ENCODE measurements around the gene ZNF682. TPM values are rescaled to one million over a fixed set of nuclear protein-coding genes. Genes with fewer than 3 reads are reported as not detected.
"Not testable (repeated sequence)": the region's sequence is repeated elsewhere in the genome, so short reads cannot be mapped to it uniquely, and the experiment has no call there.

ZNF682 gene
- total RNA-seq, 2 donors from 2014 or later, result 7.9 to 12.8 TPM

DNA sequence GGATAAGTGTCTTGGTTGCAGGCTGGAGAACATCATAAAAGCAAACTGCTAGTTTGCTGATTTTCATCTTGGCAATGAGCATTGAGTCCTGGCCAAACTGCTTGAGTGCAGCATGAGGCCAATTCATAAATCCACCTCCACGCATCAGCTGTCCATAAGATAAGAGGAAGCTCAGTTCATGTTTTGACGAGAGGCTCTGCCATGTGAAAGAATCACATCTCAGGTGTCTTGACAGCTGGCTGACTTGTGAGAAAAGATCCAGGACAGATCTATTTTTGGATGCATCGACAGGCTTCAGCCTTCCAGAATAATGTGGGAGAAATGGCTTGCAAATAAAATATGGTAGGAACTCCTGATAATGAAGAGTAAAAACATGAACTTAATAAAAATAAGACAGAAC is 5.4 kb upstream of the ZNF682 start:
- Mint-ChIP-seq H3K27ac (no peak overlapping the region), H3K36me3 (peaks cover 0 to 11% of the 10 kb centered on the region in 2 donors), H3K9me3 (peaks cover 0 to 4% of the 10 kb centered on the region in 2 donors)
- DNase-seq (ENCODE audit: low spot score in 2 of 2) (no peak), ATAC-seq (no peak)

DNA sequence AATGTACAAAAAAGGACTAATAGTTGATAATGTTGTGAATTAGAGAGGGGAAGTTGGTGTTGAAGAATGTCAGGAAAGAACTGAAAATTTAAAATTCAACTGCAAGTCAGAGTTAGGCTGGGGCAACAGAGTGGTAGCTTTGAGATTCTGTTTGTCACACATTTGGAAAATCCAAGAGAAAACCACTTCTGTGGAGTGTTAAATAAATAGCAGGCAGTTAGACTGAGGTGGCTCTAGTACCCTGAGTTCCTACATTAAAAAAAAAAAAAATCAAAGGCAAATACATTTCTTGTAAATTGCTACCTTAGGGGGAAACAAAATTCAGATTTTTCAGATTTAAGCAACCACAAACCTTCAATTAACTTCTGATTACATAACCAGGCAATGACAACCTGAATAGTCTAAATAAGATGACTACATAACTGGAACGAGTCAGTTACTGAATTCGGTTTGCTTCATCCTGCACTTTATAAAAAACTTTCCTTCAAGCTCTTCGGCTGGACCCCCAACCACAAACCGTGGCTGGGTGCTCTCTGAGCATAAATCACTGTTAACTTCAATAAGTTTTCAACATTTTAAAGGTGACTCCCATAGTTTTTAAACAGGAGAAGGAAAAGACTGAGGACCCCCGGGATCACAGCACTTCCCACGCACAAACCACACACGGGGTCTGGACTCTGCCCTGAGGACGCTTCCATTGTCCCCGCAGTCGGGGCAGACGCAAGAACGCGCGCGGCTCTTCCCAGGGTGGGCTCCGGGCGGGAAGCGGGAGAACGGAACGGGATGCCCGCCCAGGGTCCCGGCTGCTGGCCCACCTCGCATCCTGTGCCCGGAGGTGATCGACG is 725 bp downstream of the ZNF682 start:
- H3K27ac Mint-ChIP-seq, result peak overlapping the region; percentile 88 to 93

DNA sequence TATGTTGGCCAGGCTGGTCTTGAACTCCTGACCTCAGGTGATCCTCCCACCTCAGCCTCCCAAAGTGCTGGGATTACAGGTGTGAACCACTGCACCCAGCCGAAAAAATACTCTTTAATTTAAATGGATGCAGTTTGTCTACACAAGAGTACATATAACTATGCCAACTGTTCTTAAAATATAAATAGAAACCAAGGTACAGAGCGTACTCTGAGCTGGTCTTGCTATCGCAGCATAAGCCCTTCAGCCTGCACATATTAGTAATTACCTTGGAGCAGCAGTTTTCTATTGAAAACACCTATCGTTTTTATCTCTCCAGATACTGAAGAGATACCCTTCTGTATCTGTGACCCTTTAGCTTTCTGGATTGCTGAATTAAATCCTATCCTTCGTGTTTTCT is 3.4 kb downstream of the ZNF682 start:
- Mint-ChIP-seq H3K27ac (no peak overlapping the region), H3K9me3 (no peaks in the 10 kb centered on the region), H3K36me3 (peaks cover 11 to 21% of the 10 kb centered on the region in 2 donors)
- DNase-seq (ENCODE audit: low spot score in 2 of 2) (no peak), ATAC-seq (no peak)

More for the DNA sequence above, 725 bp downstream of the ZNF682 start:
- peaks cover 8 to 11% of the 10 kb centered on the region in 2 donors for H3K36me3 Mint-ChIP-seq
- DNase-seq (ENCODE audit: low spot score in 2 of 2) (no peak), ATAC-seq (no peak)
- H3K9me3 Mint-ChIP-seq, result no peaks in the 10 kb centered on the region

DNA sequence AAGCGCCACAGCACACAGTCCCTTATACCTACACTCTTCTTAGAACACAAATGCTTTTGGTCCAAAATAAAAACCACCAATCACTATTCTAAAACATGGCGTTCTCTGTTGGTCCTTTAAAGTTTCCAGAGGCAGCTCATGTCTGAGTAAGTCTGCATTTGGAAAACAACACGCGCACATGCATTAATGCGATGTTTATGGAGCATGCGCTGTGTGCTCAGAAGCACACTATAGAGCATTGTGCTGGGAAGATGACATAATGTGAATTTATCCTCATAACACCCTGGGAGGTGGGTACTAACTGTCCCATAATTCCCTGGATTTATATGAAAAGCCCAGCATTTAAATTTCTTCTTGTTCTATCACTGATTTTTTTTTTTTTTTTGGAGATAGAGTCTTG is 10.7 kb downstream of the ZNF682 start:
- Mint-ChIP-seq H3K9me3 (no peaks in the 10 kb centered on the region), H3K36me3 (peaks cover 0 to 33% of the 10 kb centered on the region in 2 donors), H3K27ac (no peak overlapping the region)
- no peak for ATAC-seq
- DNase-seq (ENCODE audit: low spot score in 2 of 2), result no peak

DNA sequence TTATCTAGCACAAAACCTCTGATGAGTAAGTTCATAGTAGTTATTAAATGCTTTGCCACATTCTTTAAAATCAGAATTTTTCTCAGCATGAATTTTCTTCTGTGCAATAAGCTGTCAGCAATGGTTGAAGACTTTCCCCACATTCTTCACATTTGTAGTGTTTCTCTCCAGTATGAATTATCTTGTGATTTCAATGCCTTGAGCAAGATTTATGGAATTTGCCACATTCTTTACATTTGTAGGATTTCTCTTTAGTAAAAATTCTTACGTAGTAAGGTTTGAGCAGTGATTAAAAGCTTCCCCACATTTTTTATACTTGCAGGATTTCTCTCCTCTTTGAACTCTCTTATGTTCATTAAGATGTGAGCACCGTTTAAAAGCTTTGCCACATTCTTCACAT is 33.6 kb downstream of the ZNF682 start:
- Mint-ChIP-seq H3K36me3 (peaks cover 53 to 61% of the 10 kb centered on the region in 2 donors), H3K27ac (no peak overlapping the region), H3K9me3 (peaks cover 24 to 33% of the 10 kb centered on the region in 2 donors)
- DNase-seq (ENCODE audit: low spot score in 2 of 2) (no peak), ATAC-seq (no peak)

DNA sequence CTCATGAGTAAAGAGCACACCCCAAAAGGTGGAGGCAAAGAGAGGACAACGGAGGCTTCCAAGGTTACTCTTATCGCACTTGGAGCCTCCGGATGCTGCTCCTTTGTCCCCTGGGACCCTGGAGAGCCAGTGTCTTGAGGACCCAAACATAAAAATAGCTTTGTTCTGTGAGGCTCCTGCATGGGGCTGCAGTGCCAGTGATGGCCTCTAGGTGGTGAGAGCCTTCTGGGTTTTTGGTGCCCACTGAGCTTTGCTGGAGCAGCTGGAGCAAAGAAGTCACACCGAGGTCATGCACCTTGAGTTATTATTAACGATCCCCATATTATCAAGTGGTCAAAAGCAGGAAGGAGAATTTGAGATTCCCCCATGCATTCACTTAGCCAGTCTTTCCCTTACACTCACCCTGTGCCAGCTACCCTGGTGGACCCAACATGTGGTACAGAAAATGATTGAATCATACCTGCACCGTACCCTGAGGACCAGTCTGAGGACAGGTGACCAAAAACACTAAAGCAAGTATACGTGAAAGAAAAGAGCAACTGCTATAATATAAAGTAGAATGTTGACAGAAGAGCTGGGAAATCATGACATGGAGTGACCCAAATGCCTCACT is 41.5 kb downstream of the ZNF682 start:
- DNase-seq (ENCODE audit: low spot score in 2 of 2) (peak in 1 of 2 donors; percentile 48), ATAC-seq (peak in 1 of 2 donors; percentile 40)
- H3K9me3 Mint-ChIP-seq, result peaks cover 5 to 24% of the 10 kb centered on the region in 2 donors
- H3K27ac Mint-ChIP-seq, result no peak overlapping the region
- H3K36me3 Mint-ChIP-seq, result peaks cover 6 to 11% of the 10 kb centered on the region in 2 donors

DNA sequence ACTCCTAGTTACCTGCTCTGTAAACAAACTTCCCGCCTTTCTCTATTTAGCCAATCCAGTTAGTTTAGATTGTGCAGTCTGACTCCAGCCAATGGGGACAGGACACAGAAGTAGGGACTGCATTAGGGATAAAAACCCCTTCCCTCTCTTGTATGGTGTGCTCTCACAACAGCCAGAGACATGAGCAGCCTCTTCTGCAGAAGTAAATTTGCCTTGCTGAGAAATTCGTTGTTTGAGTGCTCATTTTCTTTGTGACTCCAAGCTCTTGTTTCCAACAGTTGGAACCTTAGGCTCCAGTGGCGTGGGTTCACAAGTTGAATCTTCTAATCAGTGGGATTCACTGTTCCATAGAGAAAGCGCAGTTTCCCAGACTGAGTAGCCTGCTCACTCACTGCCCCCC is 72.4 kb downstream of the ZNF682 start:
- peaks cover 35 to 36% of the 10 kb centered on the region in 2 donors for H3K36me3 Mint-ChIP-seq
- no peak for DNase-seq (ENCODE audit: low spot score in 2 of 2)

DNA sequence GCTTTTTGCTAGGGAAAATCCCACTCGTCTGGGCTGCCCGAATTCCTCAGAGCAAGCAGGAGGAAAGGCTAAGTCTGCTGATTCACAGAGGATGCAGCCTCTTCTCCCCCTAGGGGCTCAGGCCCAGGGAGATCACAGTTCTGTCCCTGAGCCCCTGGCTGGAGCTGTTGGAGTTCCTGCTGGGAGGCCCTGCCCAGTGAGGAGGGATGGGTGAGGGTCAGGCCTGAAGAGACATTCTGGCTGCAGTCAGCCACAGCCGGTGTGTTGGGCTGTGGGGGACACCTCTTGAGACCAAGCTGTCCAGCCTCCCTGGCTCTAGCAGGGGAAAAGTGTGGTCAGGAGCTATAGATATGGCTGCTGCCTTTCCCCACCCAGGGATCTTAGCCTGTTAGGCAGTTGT is 73.2 kb downstream of the ZNF682 start:
- not testable (repeated sequence) for DNase-seq (ENCODE audit: low spot score in 2 of 2); ATAC-seq
- H3K36me3 Mint-ChIP-seq, result peaks cover 31 to 33% of the 10 kb centered on the region in 2 donors
- peaks cover 30 to 38% of the 10 kb centered on the region in 2 donors for H3K9me3 Mint-ChIP-seq
- peak overlapping the region in 1 of 2 donors; percentile 32 for H3K27ac Mint-ChIP-seq

More for the DNA sequence above, 72.4 kb downstream of the ZNF682 start:
- Mint-ChIP-seq H3K9me3 (peaks cover 30 to 41% of the 10 kb centered on the region in 2 donors), H3K27ac (no peak overlapping the region)
- no peak for ATAC-seq

DNA sequence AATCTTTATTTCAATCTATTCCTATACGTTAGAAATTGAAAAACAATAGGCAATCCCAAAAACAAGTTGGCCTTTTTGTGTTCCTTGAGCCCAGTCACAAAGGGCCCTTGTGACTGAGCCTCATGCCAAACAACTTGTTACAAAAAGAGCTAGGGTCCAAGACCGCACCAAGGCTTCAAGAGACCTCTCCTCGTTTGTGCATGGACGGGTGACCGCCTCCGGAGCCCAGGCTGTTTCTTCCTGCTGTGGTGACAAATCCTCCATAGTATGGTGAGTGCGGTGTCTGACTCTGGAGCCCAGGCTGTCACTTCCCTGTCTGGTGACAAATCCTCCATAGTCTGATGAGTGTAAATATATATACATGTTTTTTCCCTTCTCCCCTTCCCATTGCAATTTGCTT is 74.9 kb downstream of the ZNF682 start:
- no peak overlapping the region for H3K27ac Mint-ChIP-seq
- ATAC-seq (no peak), DNase-seq (ENCODE audit: low spot score in 2 of 2) (no peak)
- peaks cover 27 to 30% of the 10 kb centered on the region in 2 donors for H3K9me3 Mint-ChIP-seq
- H3K36me3 Mint-ChIP-seq, result peaks cover 27 to 31% of the 10 kb centered on the region in 2 donors

DNA sequence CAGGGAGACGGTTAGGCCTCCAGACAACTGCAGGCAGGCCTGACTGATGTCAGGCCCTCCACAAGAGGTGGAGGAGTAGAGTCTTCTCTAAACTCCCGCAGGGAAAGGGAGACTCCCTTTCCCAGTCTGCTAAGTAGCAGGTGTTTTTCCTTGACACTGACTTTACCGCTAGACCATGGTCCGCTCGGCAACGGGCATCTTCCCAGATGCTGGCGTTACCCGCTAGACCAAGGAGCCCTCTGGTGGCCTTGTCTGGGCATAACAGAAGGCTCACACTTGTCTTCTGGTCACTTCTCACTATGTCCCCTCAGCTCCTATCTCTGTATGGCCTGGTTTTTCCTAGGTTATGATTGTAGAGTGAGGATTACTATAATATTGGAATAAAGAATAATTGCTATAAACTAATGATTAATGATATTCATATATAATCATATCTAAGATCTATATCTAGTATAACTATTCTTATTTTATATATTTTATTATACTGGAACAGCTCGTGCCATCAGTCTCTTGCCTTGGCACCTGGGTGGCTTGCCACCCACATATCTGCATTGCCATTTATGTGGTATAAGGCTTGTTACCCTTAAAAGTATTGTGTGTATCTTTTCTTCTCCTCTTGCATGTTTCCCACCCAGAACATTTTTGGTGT is 80.0 kb downstream of the ZNF682 start:
- peak overlapping the region in 1 of 2 donors; percentile 25 for H3K27ac Mint-ChIP-seq
- H3K9me3 Mint-ChIP-seq, H3K36me3 Mint-ChIP-seq: not testable (repeated sequence)
- DNase-seq (ENCODE audit: low spot score in 2 of 2) (peak; percentile 70 to 75), ATAC-seq (peak in 1 of 2 donors; percentile 11)

DNA sequence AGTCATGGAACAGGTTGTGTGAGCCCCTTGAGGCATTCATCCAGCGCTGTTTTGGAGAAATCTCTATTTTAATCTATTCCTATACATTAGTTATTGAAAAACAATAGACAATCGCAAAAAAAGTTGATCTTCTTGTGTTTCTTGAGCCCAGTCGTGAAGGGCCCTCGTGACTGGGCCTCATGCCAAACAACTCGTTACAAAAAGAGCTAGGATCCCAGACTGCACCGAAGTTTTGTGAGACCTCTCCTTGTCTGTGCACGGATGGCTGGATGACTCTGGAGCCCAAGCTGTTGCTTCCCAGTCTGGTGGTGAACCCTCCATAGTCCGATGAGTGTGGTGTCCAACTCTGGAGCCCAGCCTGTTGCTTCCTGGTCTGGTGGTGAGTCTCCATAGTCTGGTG is 81.5 kb downstream of the ZNF682 start:
- not testable (repeated sequence) for ATAC-seq; H3K9me3 Mint-ChIP-seq; DNase-seq (ENCODE audit: low spot score in 2 of 2); H3K36me3 Mint-ChIP-seq
- peak overlapping the region in 1 of 2 donors; percentile 25 for H3K27ac Mint-ChIP-seq

DNA sequence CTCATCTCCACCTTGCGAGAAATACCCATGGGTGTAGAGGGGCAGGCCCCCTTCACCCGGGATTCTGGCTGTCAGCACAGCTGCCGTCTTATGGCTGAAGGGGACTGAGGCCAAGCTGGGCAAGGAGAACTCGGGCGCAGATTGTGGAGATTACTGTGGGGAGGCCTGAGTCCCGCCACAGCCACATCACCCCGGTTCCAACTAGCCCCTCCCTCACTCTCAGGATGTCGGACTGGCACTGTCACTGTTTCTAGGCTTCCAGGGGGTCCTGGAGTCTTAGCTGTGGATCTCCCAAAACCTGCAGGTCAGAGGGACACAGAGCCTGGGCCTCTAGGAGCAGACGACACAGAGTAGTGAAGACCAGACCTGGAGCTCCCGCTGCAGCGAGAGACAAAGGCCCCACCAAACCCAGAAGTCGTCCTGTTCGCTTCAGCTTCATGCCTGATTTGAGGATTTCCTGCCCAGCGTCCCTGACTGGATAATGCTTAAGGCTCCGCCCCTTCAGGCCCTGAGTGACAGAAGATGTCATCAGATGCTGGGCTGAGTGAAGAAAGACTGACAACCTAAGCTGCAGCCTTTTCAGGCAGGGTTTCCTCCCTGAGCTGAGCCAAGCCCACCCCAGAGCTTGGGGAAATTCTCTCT is 82.8 kb downstream of the ZNF682 start:
- no peaks in the 10 kb centered on the region for H3K9me3 Mint-ChIP-seq
- no peaks in the 10 kb centered on the region for H3K36me3 Mint-ChIP-seq
- ATAC-seq (peak in 1 of 2 donors; percentile 28), DNase-seq (ENCODE audit: low spot score in 2 of 2) (no peak)
- H3K27ac Mint-ChIP-seq, result no peak overlapping the region

DNA sequence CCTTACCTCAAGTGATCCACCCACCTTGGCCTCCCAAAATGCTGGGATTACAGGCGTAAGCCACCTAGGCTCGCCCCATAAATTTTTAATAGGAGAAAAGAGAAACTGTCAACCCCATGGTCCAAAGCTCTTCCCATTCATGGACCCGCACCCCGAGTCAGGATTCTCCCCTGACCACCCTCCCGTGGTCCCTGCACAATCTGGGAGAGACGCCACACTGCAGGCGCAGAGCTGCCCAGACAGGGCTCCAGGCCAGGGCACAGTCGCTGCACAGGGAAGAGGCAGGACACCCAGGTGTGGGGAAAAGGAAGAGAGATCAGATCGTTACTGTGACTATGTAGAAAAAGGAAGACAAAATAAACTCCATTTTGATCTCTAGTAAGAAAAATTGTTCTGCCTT is 84.1 kb downstream of the ZNF682 start:
- Mint-ChIP-seq H3K9me3 (no peaks in the 10 kb centered on the region), H3K36me3 (no peaks in the 10 kb centered on the region)

More for the DNA sequence above, 84.1 kb downstream of the ZNF682 start:
- ATAC-seq, result no peak
- no peak for DNase-seq (ENCODE audit: low spot score in 2 of 2)
- no peak overlapping the region for H3K27ac Mint-ChIP-seq

All from activated naive CD4-positive, alpha-beta T cell treated with anti-CD3 and anti-CD28 coated beads, Interleukin-2, amount 50 U/mL, for 72 hours (primary cell).